Smooth muscle cell of the brain vasculature (primary cell): ENCODE data around the gene DDI2.

Source experiments
- DNase-seq: peaks from one replicate; pipeline ENCODE4 v3.0.0-alpha.2; 2012; ENCODE audit warnings: low read depth, low spot score

DDI2 gene

DNA sequence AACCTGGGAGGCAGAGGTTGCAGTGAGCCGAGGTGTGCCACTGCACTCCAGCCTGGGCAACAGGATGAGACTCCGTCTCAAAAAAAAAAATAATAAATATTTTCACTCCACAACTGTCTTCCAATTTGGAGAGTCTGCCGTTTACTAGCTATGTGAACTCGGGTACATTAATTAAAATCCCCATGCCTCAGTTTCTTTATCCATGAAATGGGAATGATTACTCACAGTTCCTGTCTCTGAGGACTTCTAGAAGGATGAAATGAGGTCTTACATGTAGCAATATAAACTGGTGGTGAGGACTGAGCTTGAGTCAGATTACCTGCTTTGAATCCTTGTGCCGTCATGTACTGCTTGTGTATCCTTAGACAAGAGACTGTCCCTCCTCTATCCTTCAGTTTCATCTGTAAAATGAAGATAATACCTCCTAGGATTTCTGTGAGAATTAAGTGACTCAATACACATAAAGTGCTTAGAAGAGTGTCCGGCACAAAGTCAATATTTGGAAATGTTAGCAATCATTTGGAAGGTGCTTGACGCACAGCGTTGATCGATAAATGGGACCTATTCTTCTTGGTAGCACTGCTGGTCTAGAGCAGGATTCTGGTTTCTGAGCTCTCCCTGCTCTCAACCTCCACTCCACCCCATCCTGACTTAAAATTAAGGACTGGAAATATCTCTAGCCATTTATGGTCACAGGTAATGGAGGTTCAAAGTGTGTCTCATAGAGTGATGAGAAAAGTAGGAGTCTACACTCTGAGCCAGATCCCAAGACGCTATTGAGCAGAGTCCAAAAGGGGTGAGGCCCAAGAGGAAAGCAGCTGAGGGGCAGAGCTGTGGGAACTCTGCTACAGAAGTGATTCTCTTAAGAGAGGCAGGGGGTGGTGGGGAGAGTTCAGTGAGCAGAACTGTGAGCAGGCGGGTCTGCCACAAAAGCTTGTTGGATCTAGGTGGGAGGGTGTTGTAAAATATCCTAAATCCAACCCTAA is 11.6 kb upstream of the DDI2 start:
- no peak for DNase-seq

DNA sequence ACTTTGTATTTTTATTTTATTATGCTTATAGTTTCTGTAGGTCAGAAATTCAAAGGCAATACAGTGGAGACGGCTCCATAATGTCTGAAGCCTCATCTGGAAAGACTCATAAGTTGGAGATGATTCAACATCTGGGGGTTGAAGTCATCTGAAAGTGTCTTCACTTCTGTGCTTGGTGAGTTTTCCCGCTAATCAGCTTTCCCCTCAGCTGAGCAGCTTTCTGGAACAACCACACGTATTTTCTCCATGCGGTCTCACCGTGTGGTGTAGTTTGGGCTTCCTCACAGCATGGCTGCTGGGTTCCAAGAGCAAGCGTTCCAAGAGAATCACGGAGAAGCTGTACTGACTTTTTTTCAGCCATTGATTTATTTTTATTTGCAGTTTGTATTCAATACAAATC is 7.6 kb upstream of the DDI2 start:
- no peak for DNase-seq

DNA sequence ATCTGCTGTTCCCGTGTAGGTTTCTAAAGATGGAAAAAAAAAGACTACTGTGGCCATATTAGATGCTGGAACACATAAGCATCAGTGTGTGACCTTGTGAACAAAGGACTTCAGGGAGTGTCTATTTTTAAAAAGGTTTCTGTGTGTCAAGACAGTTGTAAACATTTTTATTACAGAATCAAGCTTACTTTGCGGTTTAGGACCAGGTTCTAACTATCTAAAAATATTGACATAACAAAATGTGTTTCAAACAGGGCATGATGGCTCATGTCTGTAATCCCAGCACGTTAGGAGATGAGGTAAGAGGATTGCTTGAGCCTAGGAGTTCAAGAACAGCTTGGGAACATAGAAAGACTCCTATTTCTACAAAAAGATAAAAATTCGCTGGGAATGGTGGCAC is 7.1 kb upstream of the DDI2 start:
- DNase-seq, result no peak

DNA sequence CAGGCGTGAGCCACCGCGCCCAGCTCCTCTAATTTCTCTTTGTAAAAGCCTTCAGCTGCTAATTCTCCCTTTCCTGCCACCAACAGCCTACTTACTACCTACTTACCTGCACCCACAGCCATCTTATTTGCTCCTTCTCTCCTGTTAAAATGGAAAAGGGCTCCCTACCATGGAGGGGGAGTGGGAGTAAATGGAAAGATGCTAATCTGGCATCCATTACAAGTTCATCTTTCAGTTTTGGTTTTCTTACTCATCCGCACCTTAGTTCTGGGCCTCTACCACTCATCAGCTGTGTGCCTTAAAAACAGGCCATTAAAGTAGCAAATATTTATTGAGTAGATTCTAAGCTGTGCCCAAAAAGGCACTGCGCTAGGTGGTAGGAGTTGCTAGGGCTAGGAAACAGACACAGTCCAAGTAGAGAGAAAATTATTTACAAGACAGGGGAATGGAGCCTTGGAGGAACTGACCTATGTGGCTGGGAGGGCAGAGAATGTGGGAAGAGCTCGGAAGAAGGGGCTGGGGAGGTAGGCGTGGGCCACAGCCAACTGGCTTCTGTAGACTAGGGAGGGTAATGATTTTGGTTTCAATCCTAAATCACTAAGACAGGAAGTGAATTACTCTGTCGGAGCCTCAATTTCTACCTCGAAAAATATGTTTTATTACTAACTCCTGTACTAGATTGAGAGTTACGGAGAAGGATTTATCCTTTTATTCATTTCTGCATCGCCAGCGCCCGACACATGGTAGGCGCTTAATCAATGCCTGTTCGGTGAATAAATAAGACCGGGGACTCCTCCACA is 685 bp upstream of the DDI2 start:
- no peak for DNase-seq

DNA sequence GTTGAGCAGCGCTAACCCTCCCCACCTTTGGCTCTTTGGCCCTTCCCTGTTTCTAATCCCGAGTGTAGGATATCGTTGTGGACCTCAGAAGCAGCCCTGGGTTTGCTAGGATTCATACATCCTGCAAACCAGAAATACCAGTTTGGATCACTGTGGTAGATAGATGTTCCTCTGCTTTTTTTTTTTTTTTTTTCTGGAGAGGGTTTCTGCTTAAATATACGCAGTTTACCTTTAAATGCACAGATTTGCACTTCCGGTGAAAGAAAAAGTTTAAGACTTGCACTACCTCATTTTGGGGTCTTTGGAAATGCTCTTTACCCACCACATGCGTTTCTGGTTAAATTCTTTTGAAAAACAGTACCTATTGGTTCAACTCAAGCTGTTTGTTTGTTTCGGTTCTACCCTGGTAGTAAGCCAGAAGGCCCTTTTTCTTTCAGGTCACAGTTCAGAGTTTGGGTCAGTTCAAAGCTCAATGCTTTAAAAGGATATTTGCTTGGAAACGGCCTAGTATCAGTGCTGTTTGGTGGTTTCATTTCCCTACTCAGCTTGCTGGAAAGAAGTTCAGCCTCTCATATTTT is 908 bp downstream of the DDI2 start:
- no peak for DNase-seq

DNA sequence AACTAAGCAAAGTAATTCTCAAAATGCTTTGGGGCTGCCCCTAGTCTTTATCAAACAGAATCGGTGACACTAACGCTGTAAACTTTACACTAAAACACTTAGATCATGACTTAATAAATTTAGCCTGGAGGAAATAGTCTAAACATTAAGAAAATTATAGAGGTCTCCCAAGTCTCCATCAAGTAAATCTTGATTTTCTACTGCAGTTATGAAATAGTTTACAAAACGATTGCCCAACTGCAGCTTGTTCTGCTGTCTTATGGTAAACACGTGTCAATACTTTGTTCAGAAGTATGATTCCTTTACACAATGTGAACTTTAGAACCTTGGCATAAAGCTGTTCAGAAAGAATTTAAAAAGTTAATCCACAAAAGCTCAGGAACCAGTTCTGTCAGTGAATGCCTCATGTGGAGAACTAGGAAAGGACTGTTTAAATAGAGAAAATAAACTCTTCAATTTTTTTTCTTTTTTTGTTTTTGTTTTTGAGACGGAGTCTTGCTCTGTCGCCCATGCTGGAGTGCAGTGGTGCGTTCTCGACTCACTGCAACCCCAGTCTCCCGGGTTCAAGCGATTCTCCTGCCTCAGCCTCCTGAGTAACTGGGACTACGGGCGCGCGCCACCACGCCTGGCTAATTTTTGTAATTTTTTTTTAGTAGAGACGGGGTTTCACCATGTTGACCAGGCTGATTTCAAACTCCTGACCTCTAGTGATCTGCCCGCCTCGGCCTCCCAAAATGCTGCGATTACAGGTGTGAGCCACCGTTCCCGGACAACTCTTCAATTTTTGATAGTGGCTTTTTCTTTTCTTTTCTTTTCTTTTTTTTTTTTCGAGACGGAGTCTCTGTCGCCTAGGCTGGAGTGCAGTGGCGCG is 1.6 kb downstream of the DDI2 start:
- no peak for DNase-seq

DNA sequence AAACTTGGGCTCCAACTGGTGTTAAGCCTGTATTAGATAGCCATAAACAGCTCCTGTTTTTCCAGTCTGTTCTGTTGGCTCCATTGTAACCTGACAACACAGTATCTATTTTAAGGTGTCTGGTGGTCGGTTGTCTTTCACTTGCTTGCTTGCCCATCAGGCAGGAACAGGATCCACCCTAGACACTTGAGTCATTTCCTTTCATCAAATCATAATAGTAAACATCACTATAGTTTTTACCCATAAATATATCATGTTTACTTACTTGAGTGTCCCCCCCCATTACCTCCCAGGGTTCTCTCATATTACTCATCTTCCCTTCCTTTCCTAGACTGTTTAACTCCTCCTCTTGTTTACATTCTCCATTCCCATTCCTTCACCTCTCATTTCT is 2.9 kb downstream of the DDI2 start:
- DNase-seq, result no peak

DNA sequence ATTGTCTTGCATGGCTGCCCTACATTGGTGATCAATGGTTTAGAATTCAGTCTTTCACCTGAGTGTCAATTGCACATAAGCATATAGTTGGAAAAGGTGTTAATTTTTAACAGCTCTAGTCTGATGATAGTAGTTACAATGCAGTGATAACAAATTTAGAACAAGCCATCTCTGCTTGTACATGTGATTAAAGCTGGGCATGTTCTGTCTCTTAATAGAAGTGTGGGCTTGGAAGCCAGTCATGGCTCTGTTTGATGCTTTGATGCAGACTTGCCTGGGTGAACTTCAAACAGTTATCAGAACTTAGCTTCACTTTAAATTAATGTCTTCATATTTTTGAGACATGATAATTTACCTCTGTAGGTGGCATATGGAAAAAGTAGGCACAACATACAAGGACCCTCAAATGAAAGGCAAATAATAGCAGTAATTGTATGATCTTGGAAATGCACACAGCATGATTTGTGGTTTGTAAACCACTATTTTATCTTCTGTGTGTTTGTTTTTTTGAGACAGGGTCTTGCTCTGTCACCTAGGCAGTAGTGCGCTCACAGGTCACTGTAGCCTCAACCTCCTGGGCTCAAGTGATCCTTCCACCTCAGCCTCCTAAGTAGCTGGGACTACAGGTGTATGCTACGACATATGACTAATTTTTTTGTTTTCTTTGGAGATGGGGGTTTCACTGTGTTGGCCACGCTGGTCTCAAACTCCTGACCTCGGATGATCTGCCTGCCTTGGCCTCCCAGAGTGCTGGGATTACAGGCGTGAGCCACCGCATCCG is 3.8 kb downstream of the DDI2 start:
- DNase-seq, result no peak

DNA sequence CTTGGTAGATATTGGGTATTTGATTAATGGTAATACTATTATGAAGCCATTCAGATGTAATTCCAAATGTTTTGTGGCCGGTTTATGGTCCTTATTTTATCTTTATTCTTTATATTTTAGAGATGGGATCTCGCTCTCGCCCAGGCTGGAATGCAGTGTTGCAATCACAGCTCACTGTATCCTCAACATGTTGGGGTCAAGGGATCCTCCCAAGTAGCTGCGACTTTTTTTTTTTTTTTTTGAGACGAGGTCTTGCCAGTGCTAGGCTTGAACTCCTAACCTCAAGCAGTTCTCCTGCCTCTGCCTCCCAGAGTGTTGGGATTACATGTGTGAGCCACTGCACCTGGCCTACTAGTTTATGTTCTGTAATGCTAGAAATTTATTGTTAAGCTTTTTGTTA is 4.7 kb downstream of the DDI2 start:
- DNase-seq, result no peak

DNA sequence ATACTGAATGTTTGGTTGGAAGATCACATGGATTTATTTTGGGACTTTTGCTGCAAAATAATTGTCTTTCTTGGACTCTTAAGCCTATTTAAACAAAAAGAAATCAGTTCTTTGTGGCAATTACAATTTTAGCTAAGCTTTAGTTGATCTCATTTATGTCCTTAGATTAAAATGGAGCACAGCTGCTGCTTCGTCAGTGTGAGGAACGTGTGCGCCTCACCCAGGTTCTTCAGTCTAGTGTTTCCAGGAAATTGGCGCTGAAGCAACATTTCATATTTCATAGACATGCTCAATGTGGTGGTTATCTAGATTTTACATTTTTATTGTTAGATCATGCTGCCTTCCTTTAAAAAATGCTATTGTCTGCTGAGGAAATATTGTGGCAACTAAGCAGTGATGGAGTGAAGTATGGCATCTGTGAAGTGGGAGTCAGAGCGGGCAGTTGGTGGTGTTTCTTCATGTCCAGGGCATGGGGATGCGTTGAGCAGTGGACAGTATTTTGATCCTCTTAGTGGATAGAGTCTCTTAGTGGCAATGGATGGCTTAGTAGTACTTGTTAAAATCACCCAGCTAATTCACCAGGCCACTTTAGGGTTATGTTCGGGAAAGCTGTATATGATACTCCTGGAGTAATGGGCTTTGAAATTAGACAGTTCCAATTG is 5.6 kb downstream of the DDI2 start:
- no peak for DNase-seq

DNA sequence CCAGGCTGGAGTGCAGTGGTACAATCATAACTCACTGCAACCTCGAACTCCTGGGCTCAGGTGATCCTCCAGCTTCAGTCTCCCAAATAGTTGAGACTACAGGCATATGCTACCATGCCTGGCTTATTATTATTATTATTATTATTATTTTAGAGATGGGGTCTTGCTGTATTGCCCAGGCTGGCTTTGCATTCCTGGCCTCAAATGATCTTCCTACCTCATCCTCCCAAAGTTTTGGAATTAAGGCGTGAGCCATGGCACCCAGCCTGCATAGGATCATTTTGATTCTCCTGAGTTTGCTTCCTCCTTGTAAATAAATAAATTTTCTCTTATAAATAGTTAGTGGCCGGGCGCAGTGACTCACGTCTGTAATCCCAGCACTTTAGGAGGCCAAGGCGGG is 6.2 kb downstream of the DDI2 start:
- no peak for DNase-seq

DNA sequence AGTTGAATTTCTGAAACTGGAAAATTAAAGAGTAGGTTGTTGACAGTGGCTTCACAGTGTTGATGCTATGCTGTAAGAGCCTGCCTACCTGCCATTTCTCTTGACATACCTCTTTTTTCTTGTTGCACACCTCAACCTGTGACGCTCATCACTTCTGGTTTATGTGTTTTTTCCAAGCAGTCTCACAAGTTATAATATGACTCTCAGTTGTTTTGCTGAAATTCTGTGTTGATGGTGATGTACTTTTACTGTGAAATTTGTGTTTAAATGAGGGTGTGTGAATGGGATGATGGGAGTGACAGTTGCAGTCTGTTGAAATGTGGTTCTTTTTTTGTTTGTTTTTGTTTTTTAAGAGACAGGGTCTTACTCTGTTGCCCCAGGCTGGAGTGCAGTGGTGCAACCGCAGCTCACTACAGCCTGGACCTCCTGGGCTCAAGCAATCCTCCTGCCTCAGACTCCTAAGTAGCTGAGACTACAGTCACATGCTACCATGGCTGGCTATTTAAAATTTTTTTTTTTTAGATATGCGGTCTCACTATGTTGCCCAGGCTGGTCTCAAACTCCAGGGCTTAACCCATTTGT is 7.0 kb downstream of the DDI2 start:
- no peak for DNase-seq

DNA sequence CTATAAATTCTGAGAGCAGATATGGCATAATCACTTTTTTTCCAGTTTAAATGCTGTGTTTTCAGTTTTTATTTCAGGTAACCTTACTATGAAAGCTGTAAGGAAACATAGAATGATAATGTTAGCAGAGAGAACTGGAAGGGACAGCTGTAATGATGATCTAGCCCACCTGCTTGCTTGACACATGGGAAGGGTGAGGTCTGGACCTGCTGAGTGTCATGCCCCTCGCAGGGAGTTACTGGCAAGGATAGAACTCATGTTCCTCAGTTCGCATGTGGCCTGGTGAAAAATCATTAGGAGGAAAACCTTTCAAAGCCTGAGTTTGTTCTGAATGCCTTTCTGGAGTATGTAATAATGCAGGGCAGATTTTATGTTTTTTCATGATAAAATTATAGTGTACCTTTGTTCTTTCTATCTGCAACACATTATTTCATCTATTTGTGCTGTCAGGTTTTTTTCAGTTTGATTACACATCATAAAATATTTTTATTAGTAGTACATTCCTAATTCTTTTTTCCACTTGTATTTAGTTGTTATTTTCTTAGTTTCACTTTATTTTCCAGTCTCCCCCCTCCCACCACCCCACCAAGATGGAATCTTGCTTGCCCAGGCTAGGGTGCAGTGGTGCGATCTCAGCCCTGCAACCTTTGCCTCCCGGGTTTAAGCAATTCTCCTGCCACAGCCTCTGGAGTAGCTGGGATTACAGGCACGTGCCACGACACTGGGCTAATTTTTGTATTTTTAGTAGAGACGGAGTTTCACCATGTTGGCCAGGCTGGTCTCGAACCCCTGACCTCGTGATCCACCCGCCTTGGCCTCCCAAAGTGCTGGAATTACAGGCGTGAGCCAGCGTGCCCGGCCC is 8.0 kb downstream of the DDI2 start:
- no peak for DNase-seq

DNA sequence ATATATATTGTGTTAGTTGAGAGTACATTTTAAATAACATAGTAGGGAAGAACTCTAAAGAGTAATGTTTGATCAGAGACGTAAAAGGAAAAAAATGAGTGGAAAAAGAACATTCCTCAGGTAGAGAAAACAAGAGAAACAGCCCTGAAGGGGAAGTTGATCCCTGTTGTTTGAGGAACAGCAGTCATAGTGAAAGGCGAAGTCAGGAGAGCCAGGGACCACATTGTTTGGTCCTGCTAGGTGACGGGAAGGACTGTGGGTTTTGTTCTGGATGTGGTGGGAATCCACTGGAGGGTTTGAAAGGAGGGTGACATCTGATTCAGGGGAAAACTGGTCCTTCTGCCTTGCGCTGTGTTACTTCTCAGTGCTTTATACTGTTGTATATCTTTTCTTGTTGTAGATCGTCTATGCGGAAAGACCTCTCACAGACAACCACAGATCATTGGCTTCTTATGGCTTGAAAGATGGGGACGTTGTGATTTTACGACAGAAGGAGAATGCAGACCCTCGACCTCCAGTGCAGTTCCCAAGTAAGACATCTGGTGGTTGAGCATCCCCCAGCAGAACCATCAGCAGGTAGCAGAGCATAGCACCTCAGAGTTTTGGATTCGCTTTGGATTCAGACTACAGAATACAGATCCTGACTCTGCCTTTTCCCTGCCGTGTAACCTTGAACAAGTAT is 9.2 kb downstream of the DDI2 start:
- no peak for DNase-seq

DNA sequence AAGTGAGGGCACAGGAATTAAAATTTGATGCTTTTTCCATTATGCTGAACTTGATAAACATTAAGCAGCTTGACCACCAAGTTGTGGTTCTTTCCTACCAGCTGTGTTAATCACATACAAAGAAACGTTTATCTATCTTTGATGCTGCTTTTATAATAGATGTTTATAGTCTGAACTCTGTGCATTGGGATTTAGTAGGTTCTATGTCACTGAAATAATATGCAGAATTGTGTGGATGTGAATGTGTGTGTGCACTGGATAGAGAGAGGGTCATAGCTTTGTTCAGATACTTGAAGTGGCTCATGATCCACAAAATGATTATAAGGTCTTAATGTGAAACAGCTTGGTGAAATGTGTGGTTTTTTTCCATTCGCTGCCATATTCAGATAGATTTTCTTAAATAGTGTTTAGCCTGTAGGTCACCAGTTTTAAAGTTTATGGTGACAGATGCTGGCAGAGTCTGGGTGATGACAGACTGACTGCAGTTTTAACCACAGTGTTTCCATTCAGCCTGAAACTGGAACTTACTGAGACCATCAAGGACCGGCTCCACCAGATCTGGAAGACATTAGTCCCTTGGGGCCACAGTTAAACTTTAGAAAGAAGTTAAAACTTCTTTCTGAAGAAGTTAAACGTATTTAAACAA is 10.2 kb downstream of the DDI2 start:
- DNase-seq, result no peak

DNA sequence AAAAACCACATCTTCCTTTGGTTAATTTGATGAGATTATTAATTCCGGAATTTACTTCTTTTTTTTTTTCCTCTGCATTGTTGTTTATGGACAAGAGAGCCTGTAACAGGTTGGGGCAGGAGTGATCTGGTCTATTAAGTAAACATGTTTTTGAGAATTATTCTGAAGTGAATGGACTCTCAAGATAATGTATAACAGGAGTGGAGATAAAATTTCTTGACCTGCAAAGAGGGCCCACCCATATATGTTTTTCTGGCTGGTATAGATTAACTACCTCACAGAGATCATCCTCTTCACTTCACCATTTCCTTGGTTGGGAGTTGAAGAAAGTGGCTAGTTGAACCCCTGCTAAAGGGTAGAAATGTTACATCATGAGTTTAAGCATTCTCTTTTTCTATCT is 10.7 kb downstream of the DDI2 start:
- DNase-seq, result no peak

DNA sequence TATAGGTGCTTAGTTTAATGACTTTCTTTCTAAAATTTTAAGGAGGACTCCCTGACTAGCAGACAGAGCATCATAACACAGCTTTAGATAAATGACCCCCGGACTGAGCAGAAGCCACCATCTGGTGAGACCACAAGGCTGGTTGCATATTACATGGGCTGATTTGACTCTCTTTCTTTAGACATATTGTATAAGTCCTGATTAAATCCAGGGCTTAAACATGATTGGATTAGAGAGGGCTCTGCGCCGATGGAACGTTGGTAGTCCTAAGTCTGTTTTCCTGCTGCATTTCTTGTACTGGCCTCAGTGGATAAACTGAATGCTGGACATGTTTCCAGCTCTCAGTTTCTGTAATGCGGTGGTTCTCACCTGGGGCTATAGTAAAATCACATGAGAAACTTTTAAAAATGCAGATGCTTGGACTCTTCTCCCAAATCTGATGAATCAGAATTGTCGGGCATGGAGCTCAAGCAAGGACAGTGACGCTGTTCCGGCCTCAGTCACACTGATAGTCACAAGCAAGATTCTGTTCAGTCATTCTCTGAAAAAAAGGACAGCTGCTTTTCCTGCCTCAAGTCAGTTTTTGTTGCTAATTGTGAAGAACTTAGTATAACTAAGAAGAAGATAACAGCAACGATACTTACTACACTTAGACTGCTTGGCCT is 16.6 kb downstream of the DDI2 start:
- DNase-seq, result no peak
